ENCODE data around the gene NFKBIL1. TPM values are rescaled to one million over a fixed set of nuclear protein-coding genes. Genes with fewer than 3 reads are reported as not detected.

NFKBIL1 gene
- total and polyA plus RNA-seq, 9 of the 15 experiments (the other 6 are each of a cell fraction or from before 2014, with no cell fraction given) = 0.49 to 33.1 (median 7.6) TPM

DNA sequence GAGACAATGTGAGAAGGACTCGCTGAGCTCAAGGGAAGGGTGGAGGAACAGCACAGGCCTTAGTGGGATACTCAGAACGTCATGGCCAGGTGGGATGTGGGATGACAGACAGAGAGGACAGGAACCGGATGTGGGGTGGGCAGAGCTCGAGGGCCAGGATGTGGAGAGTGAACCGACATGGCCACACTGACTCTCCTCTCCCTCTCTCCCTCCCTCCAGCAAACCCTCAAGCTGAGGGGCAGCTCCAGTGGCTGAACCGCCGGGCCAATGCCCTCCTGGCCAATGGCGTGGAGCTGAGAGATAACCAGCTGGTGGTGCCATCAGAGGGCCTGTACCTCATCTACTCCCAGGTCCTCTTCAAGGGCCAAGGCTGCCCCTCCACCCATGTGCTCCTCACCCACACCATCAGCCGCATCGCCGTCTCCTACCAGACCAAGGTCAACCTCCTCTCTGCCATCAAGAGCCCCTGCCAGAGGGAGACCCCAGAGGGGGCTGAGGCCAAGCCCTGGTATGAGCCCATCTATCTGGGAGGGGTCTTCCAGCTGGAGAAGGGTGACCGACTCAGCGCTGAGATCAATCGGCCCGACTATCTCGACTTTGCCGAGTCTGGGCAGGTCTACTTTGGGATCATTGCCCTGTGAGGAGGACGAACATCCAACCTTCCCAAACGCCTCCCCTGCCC is 29.6 kb downstream of the NFKBIL1 start (continued):
- TF ChIP-seq, protein P1, sequence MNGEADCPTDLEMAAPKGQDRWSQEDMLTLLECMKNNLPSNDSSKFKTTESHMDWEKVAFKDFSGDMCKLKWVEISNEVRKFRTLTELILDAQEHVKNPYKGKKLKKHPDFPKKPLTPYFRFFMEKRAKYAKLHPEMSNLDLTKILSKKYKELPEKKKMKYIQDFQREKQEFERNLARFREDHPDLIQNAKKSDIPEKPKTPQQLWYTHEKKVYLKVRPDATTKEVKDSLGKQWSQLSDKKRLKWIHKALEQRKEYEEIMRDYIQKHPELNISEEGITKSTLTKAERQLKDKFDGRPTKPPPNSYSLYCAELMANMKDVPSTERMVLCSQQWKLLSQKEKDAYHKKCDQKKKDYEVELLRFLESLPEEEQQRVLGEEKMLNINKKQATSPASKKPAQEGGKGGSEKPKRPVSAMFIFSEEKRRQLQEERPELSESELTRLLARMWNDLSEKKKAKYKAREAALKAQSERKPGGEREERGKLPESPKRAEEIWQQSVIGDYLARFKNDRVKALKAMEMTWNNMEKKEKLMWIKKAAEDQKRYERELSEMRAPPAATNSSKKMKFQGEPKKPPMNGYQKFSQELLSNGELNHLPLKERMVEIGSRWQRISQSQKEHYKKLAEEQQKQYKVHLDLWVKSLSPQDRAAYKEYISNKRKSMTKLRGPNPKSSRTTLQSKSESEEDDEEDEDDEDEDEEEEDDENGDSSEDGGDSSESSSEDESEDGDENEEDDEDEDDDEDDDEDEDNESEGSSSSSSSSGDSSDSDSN (IDR thresholded peaks at IDR 0.05; ENCODE audit: borderline replicate concordance in 1 of 2, low read depth in 2 of 2, low read length in 2 of 2) = no peak
- no peak for TF ChIP-seq BACH1 (tag; IDR thresholded peaks at IDR 0.05)

DNA sequence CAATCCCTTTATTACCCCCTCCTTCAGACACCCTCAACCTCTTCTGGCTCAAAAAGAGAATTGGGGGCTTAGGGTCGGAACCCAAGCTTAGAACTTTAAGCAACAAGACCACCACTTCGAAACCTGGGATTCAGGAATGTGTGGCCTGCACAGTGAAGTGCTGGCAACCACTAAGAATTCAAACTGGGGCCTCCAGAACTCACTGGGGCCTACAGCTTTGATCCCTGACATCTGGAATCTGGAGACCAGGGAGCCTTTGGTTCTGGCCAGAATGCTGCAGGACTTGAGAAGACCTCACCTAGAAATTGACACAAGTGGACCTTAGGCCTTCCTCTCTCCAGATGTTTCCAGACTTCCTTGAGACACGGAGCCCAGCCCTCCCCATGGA is 30.2 kb downstream of the NFKBIL1 start:
- BruUV-seq (replicated peaks) = no TSS peak
- no peak for TF ChIP-seq MGA (IDR thresholded peaks at IDR 0.05)
- H3K27me3 ChIP-seq (ENCODE audit: control insufficient read depth in 2 of 2, insufficient read depth in 2 of 2, low read length in 2 of 2) = no peaks in the 10 kb centered on the region
- H3K9ac ChIP-seq (ENCODE audit: insufficient read depth in 1 of 2, low read depth in 2 of 2, low read length in 2 of 2) = no peak overlapping the region
- peaks cover 0 to 33% of the 10 kb centered on the region in 2 experiments; a peak in 3 of 5 replicates for H3K4me1 ChIP-seq (replicated peaks in 1 of 2; ENCODE audit: control insufficient read depth in 2 of 2, insufficient read depth in 2 of 2, low read length in 2 of 2)
- intact Hi-C loops (cut with micrococcal nuclease) = no loop called here
- ChIA-PET CTCF (ENCODE audit: low intra/inter-chr PET ratio) (no interaction called here), POLR2A (interaction anchor here (0.6 to 0.9 kb wide), 2 partner anchors 21 to 30 kb away, joined by 3 to 4 read pairs; partner anchors contain the start of gene NFKBIL1)
- H2AFZ ChIP-seq (ENCODE audit: low read depth, low read length) = no peak overlapping the region
- H3K36me3 ChIP-seq (ENCODE audit: control insufficient read depth, insufficient read depth, low read length) = no peaks in the 10 kb centered on the region
- no peak overlapping the region for H3K27ac ChIP-seq (ENCODE audit: extremely low read depth, low read depth, low read length)
- no peaks in the 10 kb centered on the region for H3K79me2 ChIP-seq (ENCODE audit: control insufficient read depth, insufficient read depth, low read length)
- FAIRE-seq (no peak), DNase-seq (ENCODE audit: extremely low read depth in 1 of 4, low spot score in 3 of 4) (no peak), ATAC-seq (no peak)
- no peak overlapping the region for H3K4me2 ChIP-seq (ENCODE audit: insufficient read depth, low read length)
- no peaks in the 10 kb centered on the region for H3K9me3 ChIP-seq (replicated peaks; ENCODE audit: control insufficient read depth, insufficient read depth, low read depth, low read length)
- WGBS (ENCODE audit: insufficient coverage, low coverage, missing lambda C conversion rate) = 58% methylated on average over 3 of the region's 3 CpGs
- no peak overlapping the region for H3K4me3 ChIP-seq
- H4K20me1 ChIP-seq (replicated peaks; ENCODE audit: control insufficient read depth, insufficient read depth, low read length) = no peaks in the 10 kb centered on the region
- in situ Hi-C loops (cut with MboI) = no loop called here
- H3K9me1 ChIP-seq (ENCODE audit: control insufficient read depth, insufficient read depth, low read length) = no peaks in the 10 kb centered on the region
